ENCODE results near the gene FAM43B.
"Not testable (repeated sequence)": the region's sequence is repeated elsewhere in the genome, so short reads cannot be mapped to it uniquely, and the experiment has no call there.

The FAM43B gene

GRCh38 chr1:20551945-20552727, at the start of gene FAM43B:
TSS of gene FAM43B (plus strand) at chr1:20552573. CDS start at chr1:20552974, 401 bp downstream.
- DNase-seq (ENCODE audit: low read depth) = no peak

- no peak for DNase-seq (ENCODE audit: low read depth)
These were observed 46.9 kb upstream of the FAM43B start for GRCh38 chr1:20505488-20505887.

GRCh38 chr1:20507248-20507563, 45.2 kb upstream of the FAM43B start:
- DNase-seq (ENCODE audit: low read depth) = no peak

- DNase-seq (ENCODE audit: low read depth) = peak; percentile 88
These were observed 44.6 kb upstream of the FAM43B start, which contains the start of gene MUL1 for GRCh38 chr1:20507564-20508410. TSS of gene MUL1 (minus strand) at chr1:20508151. CDS start at chr1:20508024, 127 bp downstream.

- no peak for DNase-seq (ENCODE audit: low read depth)
These were observed 44.0 kb upstream of the FAM43B start for GRCh38 chr1:20508411-20508771.

GRCh38 chr1:20511518-20512428, 40.6 kb upstream of the FAM43B start:
- no peak for DNase-seq (ENCODE audit: low read depth)

- DNase-seq (ENCODE audit: low read depth) = not testable (repeated sequence)
These were observed 32.6 kb upstream of the FAM43B start for GRCh38 chr1:20519609-20520262.

- peak; percentile 52 for DNase-seq (ENCODE audit: low read depth)
These were observed 30.2 kb upstream of the FAM43B start for GRCh38 chr1:20521960-20522861.

- DNase-seq (ENCODE audit: low read depth) = no peak
These were observed 26.1 kb upstream of the FAM43B start for GRCh38 chr1:20526267-20526666.

GRCh38 chr1:20528221-20528620, 24.2 kb upstream of the FAM43B start:
- no peak for DNase-seq (ENCODE audit: low read depth)

GRCh38 chr1:20530306-20530705, 22.1 kb upstream of the FAM43B start:
- no peak for DNase-seq (ENCODE audit: low read depth)

GRCh38 chr1:20530901-20531300, 21.5 kb upstream of the FAM43B start:
- no peak for DNase-seq (ENCODE audit: low read depth)

GRCh38 chr1:20533635-20534034, 18.7 kb upstream of the FAM43B start:
- DNase-seq (ENCODE audit: low read depth) = no peak

GRCh38 chr1:20534659-20535417, 17.5 kb upstream of the FAM43B start:
- DNase-seq (ENCODE audit: low read depth) = no peak

GRCh38 chr1:20538227-20538626, 14.1 kb upstream of the FAM43B start:
- no peak for DNase-seq (ENCODE audit: low read depth)

GRCh38 chr1:20538760-20539551, 13.4 kb upstream of the FAM43B start:
- no peak for DNase-seq (ENCODE audit: low read depth)

GRCh38 chr1:20540281-20540680, 12.1 kb upstream of the FAM43B start:
- DNase-seq (ENCODE audit: low read depth) = peak; percentile 40

GRCh38 chr1:20546637-20547036, 5.7 kb upstream of the FAM43B start:
- no peak for DNase-seq (ENCODE audit: low read depth)

- no peak for DNase-seq (ENCODE audit: low read depth)
These were observed 1.2 kb upstream of the FAM43B start for GRCh38 chr1:20551161-20551560.
